ENCODE results near the gene PARVB.
"Not testable (repeated sequence)": the region's sequence is repeated elsewhere in the genome, so short reads cannot be mapped to it uniquely, and the experiment has no call there.

Gene PARVB

DNA sequence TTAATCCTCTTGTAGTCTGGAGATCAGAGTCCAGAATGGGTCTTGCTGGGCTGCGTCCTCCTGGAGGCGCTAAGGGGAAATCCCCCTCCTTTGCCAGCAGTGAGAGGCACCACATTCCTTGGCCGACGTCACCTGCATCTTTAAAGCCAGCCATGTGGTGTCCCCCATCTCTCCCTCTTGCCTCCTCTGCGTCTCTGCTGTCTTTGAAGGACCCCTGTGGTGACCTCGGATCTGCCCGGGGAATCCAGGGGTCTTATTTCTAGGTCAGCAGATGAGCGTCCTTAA lies 27.2 kb upstream of the PARVB start:
- DNase-seq (ENCODE audit: low read depth, low spot score) = no peak

DNA sequence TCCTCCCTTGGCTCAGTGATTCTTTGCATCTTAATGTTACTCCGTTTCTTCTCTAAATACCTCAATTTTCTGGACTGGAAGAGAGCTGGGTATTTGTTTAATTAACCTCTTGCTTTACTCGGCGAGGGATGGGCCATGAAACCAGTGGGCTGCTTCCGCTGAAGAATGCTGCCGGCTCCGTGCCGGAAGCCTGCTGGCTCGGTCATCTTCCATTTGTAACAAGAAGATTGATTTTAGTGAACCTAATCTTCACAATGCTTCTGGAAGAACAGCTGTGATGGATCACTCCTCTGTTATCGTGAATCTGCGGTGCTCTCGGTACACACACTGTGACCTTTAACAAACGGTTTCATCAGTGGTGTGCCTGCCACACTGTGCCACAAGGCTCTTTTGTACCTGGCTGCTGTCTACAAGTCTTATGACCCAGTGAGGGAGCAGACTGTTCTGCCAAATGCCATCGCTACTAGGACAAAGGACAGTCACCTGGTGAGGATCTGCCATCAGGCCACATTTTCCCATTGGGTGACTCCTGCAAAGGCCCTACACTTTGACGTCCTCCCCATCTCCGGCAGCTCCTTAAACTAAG lies 25.3 kb upstream of the PARVB start:
- no peak for DNase-seq (ENCODE audit: low read depth, low spot score)

DNA sequence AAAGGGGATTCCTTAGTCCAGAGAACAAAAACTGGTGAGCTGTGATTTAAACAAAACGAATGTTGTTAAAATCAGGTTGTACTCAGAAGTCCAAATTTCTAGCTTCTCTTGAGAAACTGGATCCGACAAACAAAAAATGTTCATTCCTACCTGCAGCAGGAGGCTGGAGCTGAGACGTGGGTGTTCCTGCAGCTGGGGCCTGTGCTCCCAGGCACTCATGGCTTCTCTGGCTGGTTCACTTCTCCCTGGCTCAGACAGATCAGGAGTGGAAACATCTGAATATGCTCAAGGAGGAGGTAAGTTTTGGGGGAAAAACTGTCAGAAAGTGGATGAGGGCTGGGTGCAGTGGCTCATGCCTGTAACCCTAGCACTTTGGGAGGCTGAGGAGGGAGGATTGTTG lies 24.7 kb upstream of the PARVB start:
- DNase-seq (ENCODE audit: low read depth, low spot score) = no peak

DNA sequence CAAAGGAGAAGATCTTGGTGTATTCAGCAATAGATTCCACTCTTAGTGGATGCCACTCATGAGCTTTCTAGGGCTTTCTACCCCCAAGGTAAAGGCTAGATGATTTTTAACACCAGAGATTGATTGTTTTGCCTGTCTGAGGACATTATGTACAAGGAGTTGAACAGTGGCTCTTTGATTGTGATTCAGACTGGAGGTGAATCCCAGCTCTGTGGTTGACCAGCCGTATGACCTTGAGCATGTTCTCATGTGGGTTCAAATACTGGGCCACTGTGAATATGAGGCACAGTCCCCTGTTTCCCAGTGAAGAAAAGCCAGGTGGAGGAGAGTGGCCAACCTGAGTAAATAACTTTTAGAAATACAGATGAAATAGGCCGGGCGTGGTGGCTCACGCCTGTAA lies 24.0 kb upstream of the PARVB start:
- no peak for DNase-seq (ENCODE audit: low read depth, low spot score)

DNA sequence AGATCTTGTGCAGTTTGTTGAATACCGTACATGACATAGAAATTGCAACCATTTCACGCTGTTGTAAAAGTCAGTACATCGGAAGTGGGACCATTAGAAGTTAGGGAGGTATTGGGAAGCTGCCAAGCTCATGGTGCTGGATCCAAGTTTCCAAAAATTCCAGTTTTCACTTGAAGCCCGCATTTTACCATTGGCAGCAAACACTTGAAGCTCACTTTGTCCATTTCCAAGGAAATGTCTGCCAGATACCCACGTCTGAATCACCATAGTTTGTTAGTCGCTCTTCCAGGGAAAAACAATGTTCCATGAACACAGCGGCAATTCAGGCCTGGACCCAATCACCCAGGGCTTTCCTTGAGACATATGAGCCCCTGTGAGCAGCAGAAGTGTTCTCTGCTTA lies 22.6 kb upstream of the PARVB start:
- no peak for DNase-seq (ENCODE audit: low read depth, low spot score)

DNA sequence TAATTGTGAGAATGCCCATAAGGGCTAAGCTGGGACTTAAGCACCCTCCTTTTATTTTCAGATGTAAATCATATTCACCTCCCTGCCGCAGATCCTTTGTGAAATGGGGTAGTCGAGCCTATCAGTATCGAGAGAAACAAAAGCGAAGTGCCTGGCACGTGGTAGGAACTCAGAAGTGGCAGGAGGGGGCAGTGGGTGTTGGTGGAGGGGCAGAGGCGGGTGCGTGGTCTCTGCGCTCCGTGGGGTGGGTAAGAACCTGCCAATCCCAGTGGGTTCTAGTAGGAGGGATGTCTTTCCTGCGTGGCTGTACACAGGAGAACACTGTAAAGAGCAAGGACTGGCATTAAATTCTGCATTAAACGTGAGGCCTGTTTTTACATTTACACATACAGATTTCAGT lies 21.8 kb upstream of the PARVB start:
- no peak for DNase-seq (ENCODE audit: low read depth, low spot score)

DNA sequence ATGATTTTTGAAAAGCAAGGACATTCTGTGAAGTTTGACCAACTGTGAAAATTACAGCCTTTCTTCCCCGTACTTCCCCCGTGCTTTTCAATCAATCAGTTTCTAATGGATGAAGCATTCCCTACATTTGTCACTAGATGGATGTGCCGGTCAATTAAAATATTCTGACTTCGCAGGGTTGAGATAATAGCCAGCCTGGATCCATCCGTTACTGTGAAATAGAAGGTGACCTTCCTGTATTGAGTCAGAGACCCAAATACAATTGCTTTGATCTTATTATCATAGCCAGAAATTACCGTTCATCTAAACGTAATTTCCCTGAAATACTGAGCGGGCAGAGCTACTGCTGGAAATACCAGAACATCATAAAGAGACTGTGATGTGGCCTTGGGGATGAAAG lies 21.1 kb upstream of the PARVB start:
- no peak for DNase-seq (ENCODE audit: low read depth, low spot score)

DNA sequence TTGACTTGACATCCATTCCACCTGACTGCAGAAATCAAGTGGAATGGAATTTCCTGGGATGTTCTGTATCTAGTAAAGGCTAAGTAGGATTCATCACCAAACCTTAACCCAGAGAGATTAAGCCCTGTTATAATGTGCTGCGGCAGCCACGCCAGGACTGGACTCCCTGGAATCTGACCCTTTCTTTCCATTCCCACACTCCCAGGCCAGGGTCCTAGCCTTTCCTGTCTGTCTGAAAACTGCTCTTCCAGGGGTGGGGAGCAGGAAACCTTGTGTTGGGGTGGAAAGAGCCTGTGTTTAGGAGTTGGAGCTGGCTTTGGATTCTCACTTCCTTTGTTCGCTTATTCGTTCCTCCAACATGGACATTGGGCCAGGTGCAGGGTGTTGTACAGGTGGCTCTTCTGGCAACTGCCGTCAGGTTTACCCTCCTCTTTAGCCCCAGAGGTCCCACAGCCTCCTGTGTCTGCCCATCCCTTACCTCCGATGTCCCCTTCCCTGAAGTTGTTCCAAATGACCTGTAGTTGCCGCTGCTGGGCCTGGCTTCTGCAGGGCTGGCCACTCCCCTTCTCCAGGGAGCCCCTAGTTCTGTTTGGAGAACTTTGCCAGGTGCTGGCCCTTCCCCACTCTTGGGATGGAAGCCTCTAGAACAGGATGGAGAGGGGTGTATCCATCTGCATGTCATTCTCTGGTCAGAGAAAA lies 20.5 kb upstream of the PARVB start:
- DNase-seq (ENCODE audit: low read depth, low spot score) = no peak

DNA sequence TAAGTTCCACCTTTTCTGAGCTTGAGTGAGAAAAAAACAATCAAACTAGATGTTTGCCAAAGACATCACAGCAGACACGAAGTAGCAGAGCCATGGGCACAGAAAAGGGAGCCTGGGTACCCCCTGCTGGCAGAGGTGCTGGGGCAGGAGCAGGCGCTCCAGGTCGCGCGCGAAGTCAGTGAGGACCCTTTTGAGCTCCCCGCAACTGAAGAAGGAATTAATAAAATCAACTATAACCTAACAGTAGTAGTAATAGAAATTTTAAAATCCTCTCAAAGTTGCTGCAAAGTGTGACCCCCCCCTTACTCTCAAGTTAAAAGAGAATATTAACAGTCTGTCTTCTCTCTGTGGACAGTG lies 20.0 kb upstream of the PARVB start:
- DNase-seq (ENCODE audit: low read depth, low spot score) = no peak

DNA sequence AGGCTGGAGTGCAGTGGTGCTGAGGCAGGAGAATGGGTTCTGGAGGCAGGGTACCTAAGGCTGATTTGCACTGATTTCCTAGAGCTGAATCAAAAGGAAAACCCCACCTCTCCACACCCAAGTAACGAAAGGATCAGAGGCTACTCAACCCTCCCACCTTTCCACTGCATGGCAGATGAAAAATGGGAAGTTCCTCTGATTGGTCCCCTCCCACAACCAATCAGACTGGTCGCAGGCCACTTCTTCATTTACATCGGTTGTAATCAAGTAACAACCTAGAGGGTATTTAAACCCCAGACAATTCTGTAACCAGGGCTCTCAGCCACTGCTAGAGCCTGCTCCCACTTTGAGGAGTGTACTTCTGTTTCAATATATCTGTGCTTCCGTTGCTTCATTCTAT lies 18.6 kb upstream of the PARVB start:
- DNase-seq (ENCODE audit: low read depth, low spot score) = no peak

DNA sequence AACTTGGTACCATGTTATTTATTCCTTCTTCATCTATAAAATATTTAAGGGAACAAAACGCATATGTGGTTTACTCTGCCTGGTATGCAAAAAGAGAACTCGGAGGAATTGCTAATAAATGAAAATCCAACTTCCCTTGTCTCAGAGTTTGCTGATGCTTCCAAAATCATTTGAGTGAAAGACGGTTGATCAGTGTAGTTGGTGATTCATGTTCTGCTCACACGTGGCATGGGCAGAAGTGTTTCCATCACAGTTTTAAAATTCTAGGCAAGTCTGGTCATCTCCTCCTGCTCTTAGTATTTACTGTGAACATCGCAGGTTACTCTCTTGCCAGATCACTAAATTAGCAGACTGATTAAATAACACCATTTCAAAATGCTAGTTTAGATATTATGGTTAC lies 11.9 kb upstream of the PARVB start:
- no peak for DNase-seq (ENCODE audit: low read depth, low spot score)

DNA sequence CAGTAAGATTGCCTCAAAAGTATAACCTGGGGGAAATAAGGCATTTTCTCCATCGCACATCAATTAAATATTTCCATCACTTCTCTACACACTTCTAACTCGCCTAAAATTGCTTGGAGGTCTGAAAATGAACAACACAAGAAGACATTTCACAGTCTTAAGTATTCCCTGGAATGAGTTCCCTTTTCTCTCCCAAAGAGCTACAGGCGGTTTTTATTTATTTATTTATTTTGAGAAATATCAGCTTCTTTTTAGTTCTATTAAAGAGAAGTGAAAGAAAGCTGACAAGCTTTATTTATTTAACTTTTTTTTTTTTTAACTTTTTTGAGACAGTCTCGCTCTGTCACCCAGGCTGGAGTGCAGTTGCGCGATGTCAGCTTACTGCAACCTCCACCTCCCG lies 11.5 kb upstream of the PARVB start:
- DNase-seq (ENCODE audit: low read depth, low spot score) = no peak

DNA sequence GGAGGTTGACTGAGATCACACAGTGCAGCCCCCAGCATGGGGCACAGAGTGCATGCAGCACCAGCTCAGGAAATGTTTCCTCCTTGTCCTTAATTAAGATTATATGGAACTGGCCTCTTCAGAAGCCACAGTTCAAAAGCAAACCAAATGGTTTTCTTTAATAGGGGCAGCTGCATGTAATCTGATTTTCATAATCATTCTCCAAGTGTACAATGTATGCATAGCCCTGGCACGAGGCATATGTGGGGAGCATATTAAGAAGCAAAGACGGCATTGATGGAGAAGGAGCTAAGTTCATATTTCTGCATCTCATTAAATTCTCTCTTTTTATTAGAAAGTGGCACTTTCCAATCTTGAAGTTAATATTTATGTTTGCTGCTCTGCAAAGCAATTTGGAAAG lies 9.9 kb upstream of the PARVB start:
- DNase-seq (ENCODE audit: low read depth, low spot score) = no peak

DNA sequence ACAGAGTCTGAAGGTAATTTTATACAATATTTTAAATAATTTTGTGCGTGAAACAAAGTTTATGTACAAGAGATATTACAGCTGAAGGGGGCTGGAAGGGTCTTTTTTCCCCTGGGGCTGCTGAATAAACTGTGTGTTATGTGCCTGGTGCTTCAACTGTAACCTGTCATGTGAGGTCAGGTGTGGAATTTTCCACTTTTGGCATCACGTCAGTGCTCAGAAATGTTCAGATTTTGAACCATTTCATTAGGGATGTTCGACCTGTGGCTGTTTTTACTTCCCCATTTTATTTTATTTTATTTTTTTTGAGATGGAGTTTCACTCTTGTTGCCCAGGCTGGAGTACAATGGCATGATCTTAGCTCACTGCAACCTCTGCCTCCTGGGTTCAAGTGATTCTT lies 7.5 kb upstream of the PARVB start:
- not testable (repeated sequence) for DNase-seq (ENCODE audit: low read depth, low spot score)

DNA sequence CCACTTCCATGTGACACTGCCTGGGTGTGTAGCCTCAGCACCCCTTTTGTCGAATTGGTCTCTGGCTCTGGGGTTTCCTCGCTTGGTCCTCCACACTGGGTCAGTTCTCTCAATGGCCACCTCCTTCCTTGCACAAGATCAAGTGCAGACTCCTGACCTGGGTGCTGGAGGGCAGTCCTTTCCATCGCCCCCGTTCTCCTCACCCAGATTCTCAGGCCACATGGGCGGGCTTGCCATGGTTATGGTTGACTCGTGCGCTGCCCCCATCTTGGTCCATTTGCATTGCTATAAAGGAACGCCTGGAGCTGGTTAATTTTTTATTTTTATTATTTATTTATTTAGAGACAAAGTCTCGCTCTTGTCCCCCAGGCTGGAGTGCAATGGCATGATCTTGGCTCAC lies 5.5 kb upstream of the PARVB start:
- no peak for DNase-seq (ENCODE audit: low read depth, low spot score)

DNA sequence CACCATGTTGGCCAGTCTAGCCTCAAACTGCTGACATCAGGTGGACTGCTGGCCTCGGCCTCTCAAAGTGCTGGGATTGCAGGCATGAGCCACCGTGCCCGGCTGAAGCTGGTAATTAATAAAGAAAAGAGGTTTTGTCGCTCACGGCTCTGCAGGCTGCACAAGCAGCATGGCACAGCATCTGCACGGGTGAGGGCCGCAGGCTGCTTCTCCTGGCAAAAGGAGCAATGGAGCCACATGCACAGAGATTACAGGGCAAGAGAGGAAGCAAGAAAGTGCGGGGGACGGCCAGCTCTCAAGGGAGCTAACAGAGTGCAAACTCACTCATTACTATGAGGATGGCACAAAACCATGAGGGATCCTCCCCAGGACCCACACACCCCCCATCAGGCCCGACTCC lies 4.7 kb upstream of the PARVB start:
- DNase-seq (ENCODE audit: low read depth, low spot score) = no peak

DNA sequence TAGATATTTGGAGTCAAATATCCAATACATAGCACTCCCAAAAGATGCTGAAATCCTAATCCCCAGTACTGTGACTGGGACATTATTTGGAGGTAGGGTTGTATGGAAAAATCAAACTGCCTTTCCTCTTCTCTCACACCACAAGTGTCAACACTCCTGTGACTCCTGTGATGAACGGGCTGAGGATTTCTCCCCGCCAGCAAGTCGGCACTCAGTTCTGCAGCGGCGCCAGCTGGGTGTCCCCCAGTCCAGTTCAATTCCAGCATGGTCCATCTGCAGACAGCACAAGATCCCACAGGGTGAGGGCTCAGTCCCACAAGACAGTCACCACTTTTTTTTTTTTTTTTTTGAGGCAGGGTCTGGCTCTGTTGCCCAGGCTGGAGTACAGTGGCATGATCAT lies 4.3 kb upstream of the PARVB start:
- no peak for DNase-seq (ENCODE audit: low read depth, low spot score)

DNA sequence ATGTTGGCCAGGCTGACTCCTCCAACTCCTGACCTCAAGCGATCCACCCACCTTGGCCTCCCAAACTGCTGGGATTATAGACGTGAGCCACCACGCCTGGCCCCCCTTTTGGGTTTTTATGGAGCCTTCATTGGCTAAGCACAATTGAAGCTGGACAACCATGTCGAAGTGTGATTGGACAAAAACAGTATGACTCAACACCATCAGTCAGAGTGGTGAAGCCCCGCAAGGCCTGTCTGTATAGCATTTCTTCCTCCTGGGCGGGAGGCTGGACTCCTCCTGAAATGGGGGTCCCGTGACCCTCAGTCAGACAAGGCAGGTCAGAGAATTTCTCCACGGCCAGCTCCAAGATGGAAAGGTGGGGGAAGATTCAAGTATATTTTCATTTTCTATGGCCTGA lies 3.1 kb upstream of the PARVB start:
- no peak for DNase-seq (ENCODE audit: low read depth, low spot score)

DNA sequence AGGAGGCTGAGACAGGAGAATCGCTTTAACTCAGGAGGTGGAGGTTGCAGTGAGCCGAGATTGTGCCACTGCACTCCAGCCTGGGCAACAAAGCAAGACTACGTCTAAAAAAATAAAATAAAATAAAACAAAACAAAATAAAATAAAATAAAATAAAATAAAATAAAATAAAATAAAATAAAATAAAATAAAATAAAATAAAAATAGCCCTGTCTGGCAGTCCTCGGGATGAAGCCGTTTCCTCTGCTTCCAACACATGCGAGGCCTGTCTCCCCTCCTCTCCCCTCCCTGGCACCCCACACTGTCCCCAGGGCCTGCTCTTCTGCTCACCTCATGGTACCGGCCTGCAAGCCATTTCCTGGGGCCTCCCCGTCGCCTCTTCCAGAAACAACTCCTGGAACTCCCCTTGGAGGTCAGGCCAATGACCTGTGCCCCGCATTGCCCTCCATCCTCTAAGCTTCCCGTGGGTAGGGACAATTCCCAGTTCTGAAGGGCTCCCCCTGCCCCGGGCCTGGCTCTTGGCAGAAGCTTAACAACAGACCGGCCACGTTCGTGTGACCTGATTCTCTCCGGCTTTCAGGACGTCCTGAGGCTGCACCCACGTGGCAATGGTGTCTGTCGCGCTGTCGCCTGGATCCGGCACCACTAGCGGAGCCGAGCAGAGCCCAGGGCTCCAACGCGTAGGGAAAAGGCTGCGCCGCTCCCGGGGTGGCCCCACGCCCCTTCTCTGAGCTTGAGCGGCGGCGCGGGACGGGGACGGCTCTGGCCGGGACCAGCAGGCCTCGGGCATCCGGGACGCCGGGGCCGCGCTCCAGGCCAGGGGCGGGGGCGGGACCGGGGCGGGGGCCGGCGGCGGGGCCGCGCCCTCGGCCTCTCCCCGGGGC lies 456 bp upstream of the PARVB start:
- no peak for DNase-seq (ENCODE audit: low read depth, low spot score)

DNA sequence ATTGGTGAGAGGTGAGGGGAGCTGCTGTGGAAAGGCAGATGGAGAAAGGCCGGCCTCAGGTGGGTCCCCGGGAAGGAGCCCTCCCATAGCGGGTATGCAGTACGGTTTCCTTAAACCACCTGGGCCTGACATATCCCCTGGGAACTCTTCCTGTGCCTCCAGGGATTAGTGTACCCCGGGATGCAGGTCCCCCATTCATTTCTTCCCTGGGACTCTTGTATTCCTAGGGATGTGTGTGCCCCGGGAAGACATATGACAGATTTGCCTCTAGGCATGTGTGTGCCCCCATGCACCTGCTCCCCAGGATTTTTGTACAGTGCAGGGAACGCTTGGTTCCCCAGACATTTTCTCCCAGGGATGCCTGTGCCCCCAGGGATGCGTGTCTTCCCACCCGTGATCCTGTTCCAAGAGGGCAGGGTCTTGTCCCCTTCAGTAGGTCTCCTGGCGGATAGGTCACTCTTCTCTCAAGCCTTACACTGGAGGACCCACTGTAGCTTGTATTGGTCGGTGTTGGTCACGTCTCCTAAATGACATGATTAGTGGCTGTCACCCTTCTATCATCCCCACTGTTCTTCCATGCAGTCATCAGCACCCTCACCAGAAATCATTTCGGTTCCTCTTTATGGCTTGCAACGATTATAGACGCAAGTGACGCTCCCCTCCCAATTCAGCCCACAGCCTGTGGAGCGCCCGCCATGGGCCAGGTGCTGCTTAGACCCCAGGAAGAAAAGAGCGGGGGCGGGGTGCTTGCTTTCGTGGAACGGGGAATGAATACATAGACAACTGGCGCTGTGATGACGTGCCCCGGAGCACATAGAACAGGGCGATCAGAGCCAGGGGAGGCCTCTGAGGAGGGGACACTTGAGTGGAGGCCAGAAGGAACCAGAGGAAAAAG lies 1.3 kb downstream of the PARVB start:
- DNase-seq (ENCODE audit: low read depth, low spot score) = no peak

DNA sequence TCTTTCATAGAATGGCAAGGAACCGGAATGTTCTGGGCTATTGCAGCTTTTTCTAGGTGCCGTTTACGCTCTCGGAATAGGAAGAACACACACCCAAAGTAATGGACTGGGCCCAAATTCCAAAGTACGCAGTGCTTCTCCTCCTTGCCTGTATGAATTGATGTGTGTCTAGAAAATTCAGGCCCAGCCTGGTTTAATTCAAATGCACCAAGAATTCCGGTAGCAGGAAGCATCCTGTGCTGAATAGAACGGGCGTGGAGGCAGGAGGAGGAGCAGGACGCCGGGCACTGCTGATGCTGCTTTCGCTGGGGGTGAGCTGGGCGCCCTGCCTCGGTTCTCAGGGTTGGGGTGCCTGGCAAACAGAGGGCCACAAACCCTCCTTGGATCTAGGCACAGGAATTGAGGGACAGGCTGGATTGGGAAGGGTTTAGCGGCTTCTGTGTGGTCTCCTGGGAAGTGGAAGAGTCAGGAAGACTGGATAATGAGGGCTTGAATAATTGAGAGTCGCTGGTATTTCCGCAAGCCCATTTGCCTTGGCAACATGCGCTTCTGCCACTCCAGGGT lies 2.0 kb downstream of the PARVB start:
- DNase-seq (ENCODE audit: low read depth, low spot score) = no peak
